GM19372 (cell line): Measurements from ENCODE around the gene DSCAM.
"Not testable (repeated sequence)": the region's sequence is repeated elsewhere in the genome, so short reads cannot be mapped to it uniquely, and the experiment has no call there.

Experiments
- ATAC-seq: cut with Tn5 transposase; IDR thresholded peaks from one replicate; pipeline ENCODE4 v1.9.1; 2021; ENCODE audit warnings: mild to moderate bottlenecking, low read depth, moderate library complexity; ENCODE audit not compliant: unreplicated experiment

The DSCAM gene

GRCh38 chr21:40041446-40041845, 805.5 kb downstream of the DSCAM start:
- no peak for ATAC-seq

GRCh38 chr21:40033156-40033782, 813.7 kb downstream of the DSCAM start:
- not testable (repeated sequence) for ATAC-seq

- ATAC-seq = no peak
Observed at GRCh38 chr21:40029888-40030287, 817.1 kb downstream of the DSCAM start.

GRCh38 chr21:40028393-40028792, 818.6 kb downstream of the DSCAM start:
- ATAC-seq = not testable (repeated sequence)

- ATAC-seq = no peak
Observed at GRCh38 chr21:40021558-40022351, 825.2 kb downstream of the DSCAM start.

- no peak for ATAC-seq
Observed at GRCh38 chr21:40020651-40021050, 826.3 kb downstream of the DSCAM start.

GRCh38 chr21:40018871-40019475, 828.0 kb downstream of the DSCAM start:
- no peak for ATAC-seq

- ATAC-seq = no peak
Observed at GRCh38 chr21:40016667-40017066, 830.3 kb downstream of the DSCAM start.

GRCh38 chr21:40016234-40016633, 830.7 kb downstream of the DSCAM start:
- ATAC-seq = no peak

GRCh38 chr21:40015818-40016217, 831.1 kb downstream of the DSCAM start:
- no peak for ATAC-seq

- ATAC-seq = no peak
Observed at GRCh38 chr21:40014394-40014793, 832.6 kb downstream of the DSCAM start.

GRCh38 chr21:40013001-40013735, 833.8 kb downstream of the DSCAM start:
- ATAC-seq = no peak

GRCh38 chr21:40011371-40011770, 835.6 kb downstream of the DSCAM start:
- no peak for ATAC-seq

GRCh38 chr21:40002978-40003377, 844.0 kb downstream of the DSCAM start:
- no peak for ATAC-seq

GRCh38 chr21:39984286-39984991, 862.5 kb downstream of the DSCAM start:
- ATAC-seq = no peak

GRCh38 chr21:39980241-39980820, 866.6 kb downstream of the DSCAM start:
- ATAC-seq = no peak

- ATAC-seq = no peak
Observed at GRCh38 chr21:39979321-39979720, 867.6 kb downstream of the DSCAM start.

GRCh38 chr21:39976800-39977199, 870.2 kb downstream of the DSCAM start:
- ATAC-seq = no peak

- no peak for ATAC-seq
Observed at GRCh38 chr21:39972976-39973770, 873.8 kb downstream of the DSCAM start.
